Measurements from ENCODE around the gene SLC22A7.
"Not testable (repeated sequence)": the region's sequence is repeated elsewhere in the genome, so short reads cannot be mapped to it uniquely, and the experiment has no call there.

The SLC22A7 gene

DNA sequence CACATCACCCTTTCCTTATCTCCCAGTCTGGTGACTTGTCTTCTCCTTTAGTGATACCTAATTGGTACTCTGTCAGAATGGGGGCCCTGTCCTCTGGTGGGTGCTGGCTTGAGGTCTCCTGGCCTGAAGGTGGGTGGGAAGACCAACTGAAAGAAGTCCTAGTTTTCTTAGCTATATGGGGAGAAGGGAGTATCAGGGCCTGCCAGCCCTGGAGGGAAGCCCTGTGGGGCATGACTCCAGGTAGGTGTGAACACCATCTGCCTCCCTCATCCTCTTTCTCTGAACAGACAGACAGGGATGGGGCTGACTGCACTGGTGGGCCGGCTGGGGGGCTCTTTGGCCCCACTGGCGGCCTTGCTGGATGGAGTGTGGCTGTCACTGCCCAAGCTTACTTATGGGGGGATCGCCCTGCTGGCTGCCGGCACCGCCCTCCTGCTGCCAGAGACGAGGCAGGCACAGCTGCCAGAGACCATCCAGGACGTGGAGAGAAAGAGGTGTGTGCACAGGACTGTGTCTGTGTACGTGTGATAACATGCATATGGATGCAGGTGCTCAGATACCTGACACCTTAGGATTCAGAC, 5.8 kb downstream of the SLC22A7 start:
- no peak for DNase-seq

GRCh38 chr6:43304361-43304760, 6.3 kb downstream of the SLC22A7 start:
- DNase-seq: no peak

GRCh38 chr6:43304882-43305281, 6.8 kb downstream of the SLC22A7 start:
- no peak for DNase-seq

- no peak for DNase-seq
Observed at GRCh38 chr6:43306086-43306485, 8.0 kb downstream of the SLC22A7 start.

GRCh38 chr6:43307451-43308100, 9.5 kb downstream of the SLC22A7 start:
- no peak for DNase-seq

DNA sequence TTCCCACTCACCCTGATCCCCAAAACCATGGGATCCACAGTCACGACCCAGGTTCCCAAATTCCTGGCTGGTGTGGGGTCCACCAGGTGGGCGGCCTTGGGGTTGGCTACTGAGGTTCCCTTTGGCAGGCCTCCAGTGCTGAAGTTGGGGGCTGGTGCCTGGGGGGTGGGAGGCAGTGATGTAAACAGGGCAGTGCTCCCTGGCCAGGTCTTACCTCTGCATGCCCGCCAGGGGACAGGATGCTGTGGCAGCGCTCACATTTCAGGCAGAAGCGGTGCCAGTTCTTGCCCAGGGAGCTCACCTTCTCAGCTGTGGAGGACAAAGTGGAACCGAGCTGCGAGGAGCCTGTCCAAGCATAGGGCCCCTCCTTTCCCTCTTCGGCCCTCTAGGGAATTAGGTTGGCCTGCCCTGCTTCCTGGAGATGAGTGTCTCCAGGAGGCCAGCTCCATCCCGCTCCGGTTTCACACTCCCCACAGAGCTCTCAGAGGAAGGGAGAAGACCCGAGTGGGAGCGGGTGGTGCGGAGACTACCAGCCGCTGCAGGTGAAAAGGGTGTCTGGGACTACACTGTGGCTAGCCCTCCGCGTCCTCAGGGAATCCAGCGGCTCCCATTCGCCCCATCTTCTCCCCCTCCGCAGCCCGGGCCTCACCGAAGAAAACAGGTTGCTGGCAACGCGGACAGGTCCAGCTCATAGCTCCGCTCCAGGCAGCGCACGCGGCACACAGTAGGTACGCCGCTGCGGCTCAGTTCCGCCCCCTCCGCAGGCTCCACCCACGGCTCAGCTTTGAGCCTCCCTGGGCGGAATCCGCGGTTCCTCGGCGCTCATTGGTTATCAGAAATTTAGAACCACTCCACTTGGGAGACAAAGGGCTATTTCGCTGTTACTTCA, 10.3 kb downstream of the SLC22A7 start, which contains the start of gene CRIP3:
Gene CRIP3 (minus strand): TSS at position 726 of the 889 bp plus-strand sequence. CDS start 34 bp downstream, at position 692.
- peak; percentile 53 for DNase-seq

DNA sequence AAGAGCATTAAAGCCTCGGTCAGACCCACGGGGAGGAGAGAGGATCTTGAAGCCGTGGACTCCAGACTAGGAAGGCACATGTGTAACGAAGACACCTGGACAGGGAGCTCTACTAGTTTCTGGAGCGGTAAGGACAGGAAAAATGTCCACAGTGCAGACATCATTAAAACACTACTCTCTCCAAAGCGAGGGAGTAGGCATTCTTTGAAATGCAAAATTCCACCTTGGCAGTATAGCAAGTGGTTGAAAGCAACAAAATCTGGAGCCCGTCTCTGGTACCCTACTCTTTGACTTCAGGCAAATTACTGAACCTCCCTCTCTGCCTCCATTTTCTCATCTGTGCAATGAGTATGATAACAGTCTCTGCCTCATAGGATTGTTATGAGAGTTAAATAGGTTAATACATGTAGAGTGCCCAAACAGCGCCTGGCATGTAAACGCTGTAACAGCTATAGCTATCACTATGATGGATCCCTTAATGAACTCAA, 11.0 kb downstream of the SLC22A7 start:
- no peak for DNase-seq

DNA sequence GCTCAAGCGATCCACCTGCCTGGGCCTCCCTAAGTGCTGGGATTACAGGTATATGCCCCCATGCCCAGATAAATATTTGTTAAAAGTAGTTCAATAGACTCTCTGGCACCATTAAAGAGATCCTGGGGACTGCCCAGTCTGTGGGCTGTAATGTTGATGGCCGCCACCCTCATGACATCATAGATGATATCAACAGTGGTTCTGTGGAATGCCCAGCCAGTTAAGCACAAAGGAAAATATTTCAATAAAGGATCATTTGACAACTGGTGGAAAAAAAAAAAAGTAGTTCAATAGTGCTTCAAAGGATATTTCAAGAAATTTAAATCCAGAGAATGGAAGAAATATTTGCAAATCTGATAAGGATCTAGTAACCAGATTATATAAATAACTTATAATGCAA, 12.1 kb downstream of the SLC22A7 start:
- DNase-seq: no peak

DNA sequence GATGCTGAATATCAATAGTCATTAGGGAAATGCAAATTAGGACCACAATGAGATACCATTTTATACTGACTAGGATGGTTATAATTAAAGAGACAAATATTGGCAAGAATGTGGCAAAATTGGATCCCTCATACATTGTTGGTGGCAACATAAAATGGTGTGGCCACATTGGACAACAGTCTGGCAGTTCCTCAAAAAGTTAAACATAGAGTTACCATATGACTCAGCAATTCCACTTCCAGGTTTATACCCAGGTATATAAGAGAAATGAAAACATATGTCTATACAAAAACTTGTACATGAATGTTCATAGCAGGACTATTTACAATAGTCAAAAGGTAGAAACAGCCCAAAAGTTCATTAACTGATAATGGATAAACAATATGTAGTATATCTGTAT, 12.6 kb downstream of the SLC22A7 start:
- no peak for DNase-seq

GRCh38 chr6:43311666-43312065, 13.6 kb downstream of the SLC22A7 start:
- DNase-seq: no peak

DNA sequence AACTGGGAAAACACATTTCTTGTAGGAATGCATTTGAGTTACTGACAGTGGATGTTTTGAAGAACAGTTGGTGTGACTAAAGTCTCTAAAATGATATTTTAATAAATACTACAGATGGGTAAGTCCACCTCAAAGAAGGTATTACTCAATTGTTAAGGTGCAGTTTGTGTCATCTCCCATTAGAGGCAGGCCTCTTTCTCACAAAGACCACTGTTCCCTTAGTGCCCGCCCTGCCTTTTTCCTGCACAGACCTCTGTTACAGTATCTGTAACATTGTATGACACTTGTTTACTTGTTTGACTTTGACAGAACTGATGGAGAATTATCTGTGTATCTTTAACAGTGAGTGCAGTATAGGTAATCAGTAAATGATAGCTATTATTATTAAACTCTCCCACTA, 15.8 kb downstream of the SLC22A7 start:
- DNase-seq: no peak

DNA sequence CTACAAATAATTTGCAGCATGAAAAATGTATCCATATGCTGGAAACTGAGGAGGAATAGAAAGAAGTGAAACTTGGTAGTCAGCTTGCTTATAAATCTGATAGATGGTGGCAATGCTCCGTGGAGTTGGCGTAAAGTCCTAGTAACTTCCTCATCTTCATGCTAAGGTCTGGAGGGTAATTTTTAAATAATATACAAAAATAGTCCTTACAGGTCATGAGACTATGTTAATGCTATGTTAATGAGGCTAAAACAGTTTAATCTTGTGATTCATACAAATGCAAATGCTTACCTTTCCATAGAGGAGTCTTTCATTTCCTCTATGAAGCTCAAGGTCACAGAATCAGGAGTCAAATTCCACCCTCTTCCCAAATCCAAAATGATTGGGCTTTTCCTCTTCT, 20.0 kb downstream of the SLC22A7 start:
- DNase-seq: no peak

DNA sequence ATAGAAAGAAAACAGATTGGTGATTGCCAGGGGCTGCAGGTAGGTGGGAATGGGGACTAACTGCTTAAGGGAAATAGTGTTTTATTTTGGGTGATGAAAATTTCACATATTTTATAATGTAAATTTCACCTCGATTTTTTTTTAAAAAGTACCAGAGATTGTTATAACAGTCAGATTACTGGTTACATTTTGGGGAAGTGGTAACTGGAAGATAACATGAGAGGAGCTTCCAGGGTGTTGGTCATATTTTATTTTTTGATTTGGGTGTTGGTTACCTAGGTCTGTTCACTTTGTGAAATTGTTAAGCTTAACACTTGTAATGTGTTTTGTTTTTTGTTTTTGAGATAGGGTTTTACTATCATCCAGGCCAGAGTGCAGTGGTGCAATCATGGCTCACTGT, 27.8 kb downstream of the SLC22A7 start:
- DNase-seq: no peak

DNA sequence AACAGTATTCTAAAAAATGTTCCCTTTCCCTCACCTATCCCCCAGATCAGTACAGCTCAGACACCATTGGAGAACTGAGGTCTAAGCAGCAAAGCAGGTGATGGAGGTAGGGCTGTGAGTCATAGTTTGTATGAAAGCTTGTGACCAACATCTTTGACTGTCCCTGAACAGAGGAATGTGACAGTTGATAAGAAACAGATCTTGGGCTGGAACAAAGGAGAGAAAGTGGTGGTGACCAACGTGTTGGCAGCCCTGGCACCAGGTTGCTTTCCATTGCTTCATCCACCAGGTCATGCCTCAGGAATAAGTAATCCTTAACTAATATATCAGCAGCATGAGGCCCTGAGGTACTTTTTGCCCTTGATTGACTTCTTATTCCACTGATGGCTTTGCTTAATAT, 30.5 kb downstream of the SLC22A7 start:
- DNase-seq: no peak

GRCh38 chr6:43331470-43331869, 33.4 kb downstream of the SLC22A7 start:
- DNase-seq: no peak

GRCh38 chr6:43331891-43332290, 33.8 kb downstream of the SLC22A7 start:
- DNase-seq: peak; percentile 8

- peak; percentile 14 for DNase-seq
Observed at GRCh38 chr6:43334466-43335095, 36.5 kb downstream of the SLC22A7 start.

- no peak for DNase-seq
Observed at GRCh38 chr6:43335469-43335868, 37.4 kb downstream of the SLC22A7 start.

GRCh38 chr6:43336382-43336781, 38.3 kb downstream of the SLC22A7 start:
- DNase-seq: no peak

GRCh38 chr6:43338243-43338642, 40.2 kb downstream of the SLC22A7 start:
- DNase-seq: no peak

DNA sequence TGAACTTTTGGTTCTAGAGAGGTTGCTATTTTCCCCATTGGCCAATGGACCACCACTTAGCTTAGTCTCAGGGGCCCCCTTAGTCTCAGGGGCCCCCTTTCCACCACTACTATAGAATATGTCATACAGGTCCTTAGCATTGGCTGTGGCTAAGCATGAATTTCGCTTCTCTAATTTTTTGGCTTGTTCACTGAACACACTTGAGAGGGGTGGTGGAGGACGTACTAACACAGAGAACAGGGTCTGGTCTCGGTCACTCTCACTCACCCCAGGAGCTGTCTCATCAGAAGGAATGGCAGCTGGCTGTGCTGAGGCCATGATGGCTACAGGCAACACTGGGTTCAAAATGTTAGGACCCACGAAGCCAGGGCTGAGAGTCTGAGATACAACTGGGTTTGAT, 41.1 kb downstream of the SLC22A7 start:
- DNase-seq: no peak

GRCh38 chr6:43346243-43346642, 48.2 kb downstream of the SLC22A7 start:
- not testable (repeated sequence) for DNase-seq

DNA sequence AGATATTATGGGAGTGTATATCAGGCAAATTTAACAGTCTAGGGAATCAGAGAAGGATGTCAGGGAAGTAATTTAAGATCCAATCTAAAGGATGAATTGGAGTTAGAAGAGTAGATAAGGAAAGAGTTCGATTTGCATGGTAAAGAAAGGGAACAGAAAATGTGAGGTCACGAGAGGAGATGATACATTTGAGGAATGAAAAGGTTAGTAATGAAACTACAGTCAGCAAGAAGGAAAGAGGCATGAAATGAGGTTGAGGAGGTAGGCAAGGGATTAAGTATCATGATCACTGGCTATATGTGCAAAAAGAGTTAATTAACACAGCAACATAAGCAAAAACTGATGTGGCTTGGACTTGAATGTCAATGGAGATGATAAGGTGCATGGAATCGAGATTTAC, 49.0 kb downstream of the SLC22A7 start:
- DNase-seq: no peak
